ENCODE data around the gene RHOA.
A peak's percentile ranks its signal among the peaks of the same experiment; 100 is the strongest.

RHOA gene

GRCh38 chr3:49313896-49314688, 97.7 kb downstream of the RHOA start:
- peak; percentile 43 for DNase-seq

GRCh38 chr3:49311283-49311682, 100.5 kb downstream of the RHOA start:
- no peak for DNase-seq

- DNase-seq = no peak
Observed at GRCh38 chr3:49310677-49311076, 101.1 kb downstream of the RHOA start.
